Transverse colon (tissue), 3 donors: ENCODE results near the gene IL12A.

Experiments used
- CTCF ChIP-seq, 5 experiments: fragments of 200-600 bp in 3 of 5; fragments of 450-650 bp in 2 of 5; sonication (generic) in 3 of 5; IDR thresholded peaks; 1 replicate in 2 of 5; 2 replicates in 3 of 5; pipeline ENCODE4 v1.5.1; 2016 to 2017; ENCODE audit warnings: antibody characterized with exemption in 5 of 5, inconsistent platforms in 3 of 5, mild to moderate bottlenecking in 2 of 5, moderate library complexity in 1 of 5
- POLR2A ChIP-seq: fragments of 450-650 bp; IDR thresholded peaks from one replicate; pipeline ENCODE4 v1.6.1; 2016; ENCODE audit warnings: antibody characterized with exemption, mild to moderate bottlenecking, moderate library complexity

DNA sequence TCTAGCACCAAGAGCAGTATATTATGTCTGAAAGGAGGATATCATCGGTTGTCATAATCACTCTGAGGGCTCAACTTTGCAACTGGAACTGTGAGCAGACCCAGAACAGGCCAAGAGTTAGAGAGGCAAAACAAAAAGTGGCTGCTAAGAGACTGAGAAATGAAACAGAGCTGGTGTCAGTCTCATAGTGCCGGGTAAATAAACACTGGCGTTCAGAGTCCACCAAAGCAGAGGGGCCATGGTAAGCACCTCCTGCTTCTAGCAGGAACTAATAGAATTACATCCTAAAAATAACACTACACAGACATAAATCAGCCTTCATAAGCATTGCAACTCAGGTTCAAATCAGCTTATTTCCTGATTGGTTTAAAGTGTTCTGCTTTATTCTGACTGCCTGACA is 10.3 kb upstream of the IL12A start:
- no peak for TF ChIP-seq POLR2A
- TF ChIP-seq CTCF (IDR thresholded peaks at IDR 0.05): no peak
